Stimulated activated CD4-positive, alpha-beta T cell treated with anti-CD3 and anti-CD28 coated beads, Interleukin-12 subunit alpha, Interleukin-12 subunit beta, amount 100 ng/mL, for 4 hours (primary cell): ENCODE data around the gene HEATR3.

Experiments
- DNase-seq: peaks from one replicate; pipeline ENCODE4 v3.0.0-alpha.2; 2020

Gene HEATR3

GRCh38 chr16:50058091-50058771 lies 7.5 kb upstream of the HEATR3 start:
- no peak for DNase-seq

DNA sequence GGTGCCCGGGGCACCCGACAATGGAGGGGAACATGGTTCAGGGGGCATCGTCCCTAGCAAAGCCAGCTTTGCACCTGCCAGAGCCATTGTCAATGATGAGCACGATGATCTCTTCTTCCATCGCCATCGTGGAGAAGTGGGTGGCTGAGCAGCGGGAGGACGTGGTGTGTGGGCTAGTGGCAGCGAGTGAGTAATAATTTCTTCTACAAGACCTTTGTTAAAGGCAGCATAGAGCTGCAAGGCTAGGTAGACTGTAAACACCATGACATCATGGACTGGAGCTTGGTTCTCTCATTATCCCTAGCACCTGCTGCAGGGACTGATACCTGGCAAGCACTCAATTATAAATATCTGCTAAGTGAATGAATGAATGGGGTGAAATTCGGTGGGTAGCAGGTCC lies 6.7 kb upstream of the HEATR3 start:
- DNase-seq = no peak

- no peak for DNase-seq
Observed at GRCh38 chr16:50059669-50060068, 6.1 kb upstream of the HEATR3 start.

DNA sequence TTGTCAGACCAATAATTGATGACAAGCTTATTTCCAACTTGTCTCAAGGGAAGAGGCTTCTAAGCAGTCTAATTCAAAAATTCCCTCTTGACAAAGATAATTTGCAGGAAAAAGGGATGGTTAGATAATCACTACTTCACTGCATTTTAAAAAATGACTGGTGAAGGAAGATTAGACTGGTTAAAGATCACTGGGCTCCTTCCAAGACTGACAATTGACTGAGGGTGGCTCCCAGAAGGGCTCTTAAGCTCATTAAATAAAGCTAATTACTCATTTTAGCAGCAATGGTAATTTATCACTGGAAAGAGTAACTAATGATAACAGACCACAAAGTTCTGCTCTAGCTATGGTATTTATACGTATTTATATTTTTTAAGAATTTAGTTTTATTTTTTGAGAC lies 4.4 kb upstream of the HEATR3 start:
- DNase-seq = no peak

GRCh38 chr16:50065241-50065623 lies 538 bp upstream of the HEATR3 start:
- no peak for DNase-seq

DNA sequence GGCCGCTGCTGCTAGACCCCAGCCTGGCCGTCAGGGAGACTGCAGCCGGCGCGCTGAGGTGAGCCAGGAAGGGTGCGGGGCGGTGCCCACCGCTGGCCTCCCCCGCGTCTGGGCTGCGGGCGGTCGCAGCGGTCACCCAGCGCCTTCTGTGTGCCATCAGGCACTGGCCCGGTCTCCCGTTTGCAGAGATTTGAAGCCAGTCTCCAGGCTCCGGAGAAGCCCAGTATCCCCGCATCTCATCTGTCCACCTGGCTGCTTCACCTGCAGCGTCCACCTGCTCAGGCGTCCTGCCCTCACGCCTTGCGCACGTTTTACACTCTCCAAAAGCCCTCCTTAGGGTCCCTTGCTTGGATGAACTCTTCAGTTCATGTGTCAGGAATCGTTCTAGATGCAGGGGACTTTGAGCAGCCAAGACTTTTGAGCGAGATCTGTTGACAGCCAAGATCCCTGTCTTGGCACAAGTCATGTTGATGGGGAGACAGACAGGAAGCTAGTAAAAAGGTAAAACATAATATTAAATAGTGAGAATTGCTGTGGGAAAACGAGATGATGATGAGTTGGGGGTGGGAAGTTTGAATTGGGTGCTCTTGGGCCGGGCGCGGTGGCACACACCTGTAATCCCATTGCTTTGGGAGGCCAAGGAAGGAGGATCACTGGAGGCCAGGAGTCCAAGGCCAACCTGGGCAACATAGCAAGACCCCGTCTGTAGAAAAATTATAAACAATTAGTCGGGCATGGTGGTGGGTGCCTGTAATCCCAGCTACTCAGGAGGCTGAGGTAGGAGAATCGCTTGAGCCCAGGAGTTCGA lies 916 bp downstream of the HEATR3 start:
- no peak for DNase-seq

DNA sequence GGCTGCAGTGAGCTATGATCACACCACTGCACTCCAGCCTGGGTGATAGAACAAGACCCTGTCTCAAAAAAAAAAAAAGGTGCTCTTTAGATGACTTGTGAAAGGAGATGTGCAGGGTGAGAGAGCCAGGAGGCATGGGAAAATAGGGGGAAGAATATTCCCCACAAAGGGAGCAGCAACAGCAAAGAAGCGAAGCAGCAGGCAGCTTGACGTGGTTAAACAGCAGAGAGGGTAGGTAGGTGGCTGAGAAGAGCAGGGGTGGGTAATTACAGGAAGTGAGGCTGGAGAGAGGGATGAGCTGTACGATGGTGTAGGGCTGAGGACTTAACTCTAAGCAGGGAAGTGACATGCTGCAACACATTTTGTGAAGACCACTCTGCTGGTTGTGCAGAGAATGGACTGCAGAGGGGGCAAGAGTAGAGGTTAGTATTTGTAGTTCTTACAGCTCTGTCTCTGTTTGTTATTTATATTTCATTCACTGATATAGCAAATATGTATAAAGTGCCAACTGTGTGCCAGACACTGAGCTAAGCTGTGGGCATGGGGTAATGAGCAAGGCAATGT lies 1.6 kb downstream of the HEATR3 start:
- DNase-seq = no peak

- no peak for DNase-seq
Observed at GRCh38 chr16:50068550-50068949, 2.8 kb downstream of the HEATR3 start.

GRCh38 chr16:50069060-50069459 lies 3.3 kb downstream of the HEATR3 start:
- no peak for DNase-seq

DNA sequence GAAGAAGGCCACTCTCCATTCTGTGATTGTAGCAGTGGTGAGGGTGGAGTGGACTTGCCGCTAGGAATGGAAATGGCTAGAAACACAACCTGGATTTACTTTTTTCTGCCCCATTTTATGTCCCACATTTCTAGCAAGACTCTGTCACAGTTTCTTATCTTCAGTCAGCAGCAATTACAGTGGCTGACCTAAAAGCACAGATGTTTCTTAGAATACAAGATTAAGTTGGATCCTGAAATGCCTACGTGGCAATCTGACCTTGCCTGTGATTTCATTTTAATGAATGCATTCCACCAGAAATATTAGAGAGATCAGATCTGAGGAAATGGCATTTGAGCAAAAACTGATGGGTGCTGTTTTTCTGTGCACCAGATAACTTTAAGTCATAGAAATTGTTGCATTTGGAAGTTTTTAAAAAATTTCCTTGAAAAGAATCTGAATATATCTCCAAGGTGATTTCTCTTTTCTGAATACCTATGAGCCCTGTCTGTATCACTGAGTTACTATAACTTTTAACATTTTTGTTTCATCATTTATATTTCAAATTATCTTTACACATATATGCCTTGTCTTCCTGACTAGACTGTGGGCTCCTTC lies 5.4 kb downstream of the HEATR3 start:
- DNase-seq = no peak

DNA sequence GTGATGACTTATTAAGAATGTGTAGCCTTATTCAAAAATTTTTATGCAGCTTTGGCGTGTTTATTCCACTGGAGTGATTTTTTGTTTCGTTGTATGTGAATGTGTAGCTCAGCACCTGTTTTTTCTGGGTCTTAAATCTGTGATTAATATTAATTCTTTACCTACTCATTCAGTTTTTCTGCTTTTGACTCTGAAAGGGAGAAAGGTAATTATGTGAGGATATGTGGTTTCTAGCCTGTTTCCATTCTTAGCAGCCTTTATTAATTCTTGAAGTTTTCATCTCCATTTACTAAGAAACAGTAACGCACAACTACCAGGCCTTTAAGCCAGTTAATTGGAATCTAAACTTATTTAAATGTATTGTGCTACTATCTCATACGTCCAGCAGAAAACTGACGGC lies 7.0 kb downstream of the HEATR3 start:
- DNase-seq = no peak

- no peak for DNase-seq
Observed at GRCh38 chr16:50079397-50080140, 13.8 kb downstream of the HEATR3 start.

GRCh38 chr16:50081428-50082018 lies 15.8 kb downstream of the HEATR3 start:
- DNase-seq = no peak

GRCh38 chr16:50083996-50084395 lies 18.2 kb downstream of the HEATR3 start:
- DNase-seq = no peak

- no peak for DNase-seq
Observed at GRCh38 chr16:50086176-50086575, 20.4 kb downstream of the HEATR3 start.

- DNase-seq = no peak
Observed at GRCh38 chr16:50088302-50088701, 22.5 kb downstream of the HEATR3 start.

GRCh38 chr16:50092891-50093290 lies 27.1 kb downstream of the HEATR3 start:
- DNase-seq = no peak

GRCh38 chr16:50093607-50094539 lies 28.1 kb downstream of the HEATR3 start:
- DNase-seq = no peak

GRCh38 chr16:50096791-50097190 lies 31.0 kb downstream of the HEATR3 start:
- DNase-seq = no peak

DNA sequence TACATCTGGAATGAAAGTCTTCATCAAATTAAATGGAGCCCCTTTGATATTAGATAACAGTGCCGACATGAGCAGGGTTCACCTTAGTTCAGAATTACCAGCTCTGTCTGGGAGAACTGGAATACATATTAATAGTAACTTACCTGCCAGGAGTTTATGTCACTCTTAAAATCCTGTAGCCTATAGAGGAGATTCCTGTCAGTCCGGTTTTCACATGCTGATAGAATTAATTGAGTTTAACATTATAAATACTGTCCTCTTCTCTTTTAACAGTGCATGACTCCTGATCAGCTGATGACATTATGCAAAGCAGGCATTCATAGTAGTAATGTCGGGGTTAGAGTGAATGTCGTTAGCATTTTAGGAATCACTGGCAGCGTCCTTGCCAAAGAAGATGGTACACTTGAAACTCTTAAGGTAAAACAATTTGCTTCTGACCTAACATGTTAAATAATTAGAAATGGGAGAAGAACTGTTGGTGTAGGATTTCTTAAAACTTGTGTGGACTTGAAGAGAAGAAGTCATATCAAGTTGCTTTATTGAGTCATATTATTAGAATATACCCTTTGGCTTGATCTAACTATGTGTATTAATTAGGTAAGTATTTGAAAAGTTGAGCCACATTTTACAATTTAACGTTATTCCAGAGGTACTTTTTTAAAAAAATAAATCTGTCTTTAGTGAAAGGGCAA lies 34.3 kb downstream of the HEATR3 start:
- no peak for DNase-seq
